NCI-H128 (cell line): ENCODE data around the gene LRRC47.
"Not testable (repeated sequence)": the region's sequence is repeated elsewhere in the genome, so short reads cannot be mapped to it uniquely, and the experiment has no call there.

Source experiments
- DNase-seq: peaks from one replicate; lab custom pipeline; 2025; ENCODE audit not compliant: unreplicated experiment; lab: John Stamatoyannopoulos, UW

Gene LRRC47

GRCh38 chr1:3816331-3817137 lies 20.2 kb upstream of the LRRC47 start:
- no peak for DNase-seq

GRCh38 chr1:3814771-3815561 lies 18.7 kb upstream of the LRRC47 start:
- no peak for DNase-seq

- DNase-seq = no peak
Observed at GRCh38 chr1:3814065-3814464, 17.8 kb upstream of the LRRC47 start.

GRCh38 chr1:3811595-3811911 lies 15.3 kb upstream of the LRRC47 start:
- DNase-seq = no peak

GRCh38 chr1:3810149-3810761 lies 14.0 kb upstream of the LRRC47 start:
- DNase-seq = not testable (repeated sequence)

- no peak for DNase-seq
Observed at GRCh38 chr1:3809680-3810079, 13.4 kb upstream of the LRRC47 start.

GRCh38 chr1:3807769-3808168 lies 11.5 kb upstream of the LRRC47 start:
- DNase-seq = no peak

- DNase-seq = no peak
Observed at GRCh38 chr1:3805038-3805437, 8.7 kb upstream of the LRRC47 start.

GRCh38 chr1:3804627-3804944 lies 8.3 kb upstream of the LRRC47 start:
- DNase-seq = not testable (repeated sequence)

GRCh38 chr1:3803905-3804626 lies 7.8 kb upstream of the LRRC47 start:
- no peak for DNase-seq

GRCh38 chr1:3800795-3801194 lies 4.5 kb upstream of the LRRC47 start:
- DNase-seq = not testable (repeated sequence)

GRCh38 chr1:3799976-3800685 lies 3.8 kb upstream of the LRRC47 start:
- no peak for DNase-seq

GRCh38 chr1:3795453-3796214 lies 664 bp downstream of the LRRC47 start:
- DNase-seq = no peak

GRCh38 chr1:3790952-3791351 lies 5.3 kb downstream of the LRRC47 start:
- DNase-seq = no peak

GRCh38 chr1:3790500-3790923 lies 5.8 kb downstream of the LRRC47 start:
- DNase-seq = no peak

- DNase-seq = no peak
Observed at GRCh38 chr1:3789421-3790300, 6.6 kb downstream of the LRRC47 start.

- DNase-seq = no peak
Observed at GRCh38 chr1:3788756-3789420, 7.4 kb downstream of the LRRC47 start.

- no peak for DNase-seq
Observed at GRCh38 chr1:3787745-3788605, 8.3 kb downstream of the LRRC47 start.
